Measurements from ENCODE around the gene DGUOK.
"Not testable (repeated sequence)": the region's sequence is repeated elsewhere in the genome, so short reads cannot be mapped to it uniquely, and the experiment has no call there.

The DGUOK gene

DNA sequence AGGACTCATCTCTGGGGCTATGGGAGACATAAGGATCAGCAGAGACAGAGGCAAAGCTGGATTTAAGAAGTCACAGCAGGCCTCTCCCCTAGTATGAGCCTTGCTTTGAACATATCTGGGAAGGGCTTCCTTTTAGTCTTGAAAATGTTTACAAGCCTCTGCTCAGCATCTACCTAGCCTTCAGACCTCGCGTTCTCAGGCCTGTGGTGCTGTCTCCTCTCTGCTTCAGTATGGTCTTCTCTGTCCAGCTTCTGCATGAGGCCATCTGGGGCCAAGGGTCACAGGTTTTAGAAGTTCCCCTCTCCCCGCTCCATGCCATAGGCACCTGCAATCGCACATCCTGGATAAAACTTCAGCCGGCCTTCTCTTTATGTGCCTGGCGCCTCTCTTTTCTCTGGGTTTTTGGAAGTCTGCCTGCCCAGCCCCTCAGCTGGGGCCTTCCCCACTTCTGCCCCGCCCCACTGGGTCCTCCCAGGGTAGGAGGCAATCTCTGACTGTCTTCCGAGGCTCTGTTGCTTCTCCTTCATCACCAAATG lies 26.8 kb upstream of the DGUOK start:
- no peak for DNase-seq

DNA sequence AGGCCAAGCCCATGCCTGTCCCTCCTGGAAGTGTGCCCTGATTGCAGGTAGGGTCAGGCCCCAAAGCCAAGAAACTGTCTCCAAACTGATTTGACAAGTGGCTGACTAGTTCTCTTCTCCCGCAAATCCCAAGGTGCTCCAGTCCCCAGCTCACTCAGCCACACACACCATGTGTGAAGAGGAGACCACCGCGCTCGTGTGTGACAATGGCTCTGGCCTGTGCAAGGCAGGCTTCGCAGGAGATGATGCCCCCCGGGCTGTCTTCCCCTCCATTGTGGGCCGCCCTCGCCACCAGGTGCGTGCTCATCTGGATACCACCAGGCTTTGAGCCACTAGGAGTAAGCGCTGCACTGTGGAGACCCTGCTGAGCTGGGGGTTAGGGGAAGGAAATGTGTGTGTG lies 25.5 kb upstream of the DGUOK start:
- no peak for DNase-seq

DNA sequence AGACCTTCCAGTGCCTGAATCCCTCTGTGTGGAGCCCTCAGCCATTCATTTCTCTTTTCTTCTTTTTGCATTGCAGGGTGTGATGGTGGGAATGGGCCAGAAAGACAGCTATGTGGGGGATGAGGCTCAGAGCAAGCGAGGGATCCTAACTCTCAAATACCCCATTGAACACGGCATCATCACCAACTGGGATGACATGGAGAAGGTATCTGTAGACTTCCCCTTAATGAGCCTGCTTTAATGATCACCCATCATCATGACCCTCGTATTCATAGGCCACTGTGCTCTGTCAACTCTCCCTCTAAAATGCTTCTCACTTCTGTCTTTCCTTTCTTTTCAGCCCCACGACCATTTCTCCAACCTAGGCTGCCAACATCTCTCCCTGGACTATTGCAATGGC lies 24.4 kb upstream of the DGUOK start:
- no peak for DNase-seq

- DNase-seq, result no peak
Measured at GRCh38 chr2:73903313-73903712, 23.4 kb upstream of the DGUOK start.

GRCh38 chr2:73903949-73904613 lies 22.6 kb upstream of the DGUOK start:
- DNase-seq, result not testable (repeated sequence)

GRCh38 chr2:73904952-73905351 lies 21.7 kb upstream of the DGUOK start:
- DNase-seq, result no peak

GRCh38 chr2:73906847-73907505 lies 19.7 kb upstream of the DGUOK start:
- DNase-seq, result no peak

GRCh38 chr2:73907840-73908452 lies 18.7 kb upstream of the DGUOK start:
- DNase-seq, result peak in 1 of 58 donors; percentile 2

GRCh38 chr2:73908689-73909652 lies 17.7 kb upstream of the DGUOK start:
- DNase-seq, result no peak

DNA sequence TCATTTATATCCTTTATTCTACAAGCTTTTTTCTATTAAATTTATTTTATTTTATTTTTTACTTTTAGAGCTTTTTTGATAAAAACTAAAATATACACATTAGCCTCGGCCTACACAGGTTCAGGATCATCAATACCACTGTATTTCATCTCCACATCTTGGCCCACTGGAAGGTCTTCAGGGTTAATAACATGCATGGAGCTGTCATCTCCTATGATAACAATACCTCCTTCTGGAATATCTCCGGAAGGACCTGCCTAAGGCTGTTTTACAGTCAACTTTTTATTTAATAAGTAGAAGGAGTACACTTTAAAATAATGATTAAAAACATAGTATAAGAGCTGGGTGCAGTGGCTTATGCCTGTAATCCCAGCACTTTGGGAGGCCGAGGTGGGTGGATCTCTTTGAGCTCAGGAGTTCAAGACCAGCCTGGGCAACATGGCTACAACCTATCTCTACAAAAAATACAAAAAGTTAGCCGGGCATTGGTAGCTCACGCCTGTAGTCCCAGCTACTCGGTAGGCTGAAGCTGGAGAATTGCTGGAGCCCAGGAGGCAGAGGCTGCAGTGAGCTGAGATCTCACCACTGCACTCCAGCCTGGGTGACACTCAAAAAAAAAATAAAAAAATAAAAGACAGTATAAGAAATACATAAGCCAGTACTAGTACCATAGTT lies 15.7 kb upstream of the DGUOK start:
- DNase-seq, result no peak

DNA sequence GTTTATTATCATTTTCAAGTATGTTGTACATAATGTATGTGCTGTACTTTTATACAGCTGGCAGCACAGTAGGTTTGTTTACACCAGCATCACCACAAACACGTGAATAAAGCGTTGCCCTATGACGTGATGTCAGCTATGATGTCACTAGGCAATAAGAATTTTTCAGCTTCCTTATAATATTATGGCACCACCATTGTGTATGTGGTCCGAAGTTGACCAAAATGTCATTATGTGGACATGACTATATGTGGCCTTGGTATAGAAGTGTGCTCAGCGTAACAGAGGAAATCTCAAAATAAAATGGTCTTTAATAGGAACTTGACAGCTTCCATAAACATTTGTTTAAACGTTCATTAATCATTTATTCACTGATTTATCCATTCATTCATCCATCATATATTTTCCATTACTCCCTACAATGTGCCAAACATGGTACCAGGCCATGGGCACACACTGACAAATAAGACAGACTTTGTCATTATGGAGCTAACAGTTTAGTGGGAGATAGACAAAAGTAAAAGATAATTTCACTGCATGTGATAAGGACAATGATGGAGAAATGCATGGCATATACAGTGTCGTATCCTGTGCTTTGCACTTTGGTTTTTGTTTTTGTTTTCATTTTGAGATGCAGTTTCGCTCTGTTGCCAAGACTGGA lies 15.0 kb upstream of the DGUOK start:
- no peak for DNase-seq

DNA sequence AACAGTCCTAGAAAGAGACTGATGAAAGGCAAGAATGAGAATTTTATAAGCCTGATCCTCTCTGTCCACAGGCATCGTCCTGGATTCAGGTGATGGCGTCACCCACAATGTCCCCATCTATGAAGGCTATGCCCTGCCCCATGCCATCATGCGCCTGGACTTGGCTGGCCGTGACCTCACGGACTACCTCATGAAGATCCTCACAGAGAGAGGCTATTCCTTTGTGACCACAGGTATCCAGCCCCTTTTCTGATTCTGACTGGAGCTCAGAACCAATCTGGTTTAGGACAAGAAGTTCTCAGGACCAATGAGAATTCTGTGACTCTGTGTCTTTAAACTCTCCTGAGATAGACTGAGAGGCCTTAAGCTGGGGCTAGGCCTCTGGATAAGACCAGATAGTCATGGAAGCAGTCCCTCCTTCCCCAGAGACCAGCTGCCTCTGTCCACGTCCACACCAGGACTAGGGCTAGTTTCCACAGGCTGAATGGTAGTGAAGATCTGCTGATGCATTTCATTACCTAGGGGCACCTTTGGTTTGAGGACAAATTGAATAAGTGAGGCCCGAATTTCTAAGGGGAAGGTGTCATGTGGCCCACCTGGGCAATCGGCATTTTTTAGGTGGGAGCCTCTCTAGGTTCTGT lies 13.1 kb upstream of the DGUOK start:
- no peak for DNase-seq

DNA sequence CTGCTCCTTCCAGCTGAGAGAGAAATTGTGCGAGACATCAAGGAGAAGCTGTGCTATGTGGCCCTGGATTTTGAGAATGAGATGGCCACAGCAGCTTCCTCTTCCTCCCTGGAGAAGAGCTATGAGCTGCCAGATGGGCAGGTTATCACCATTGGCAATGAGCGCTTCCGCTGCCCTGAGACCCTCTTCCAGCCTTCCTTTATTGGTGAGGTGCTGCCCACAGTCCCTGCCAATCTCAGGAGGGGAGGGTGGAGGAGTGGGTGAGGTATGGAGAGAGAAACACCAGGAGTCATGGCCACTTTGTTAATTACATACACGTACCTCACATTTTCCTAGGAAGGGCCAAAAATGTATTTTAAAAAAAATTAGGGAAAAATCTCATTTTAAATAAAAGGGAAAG lies 12.0 kb upstream of the DGUOK start:
- DNase-seq, result no peak

DNA sequence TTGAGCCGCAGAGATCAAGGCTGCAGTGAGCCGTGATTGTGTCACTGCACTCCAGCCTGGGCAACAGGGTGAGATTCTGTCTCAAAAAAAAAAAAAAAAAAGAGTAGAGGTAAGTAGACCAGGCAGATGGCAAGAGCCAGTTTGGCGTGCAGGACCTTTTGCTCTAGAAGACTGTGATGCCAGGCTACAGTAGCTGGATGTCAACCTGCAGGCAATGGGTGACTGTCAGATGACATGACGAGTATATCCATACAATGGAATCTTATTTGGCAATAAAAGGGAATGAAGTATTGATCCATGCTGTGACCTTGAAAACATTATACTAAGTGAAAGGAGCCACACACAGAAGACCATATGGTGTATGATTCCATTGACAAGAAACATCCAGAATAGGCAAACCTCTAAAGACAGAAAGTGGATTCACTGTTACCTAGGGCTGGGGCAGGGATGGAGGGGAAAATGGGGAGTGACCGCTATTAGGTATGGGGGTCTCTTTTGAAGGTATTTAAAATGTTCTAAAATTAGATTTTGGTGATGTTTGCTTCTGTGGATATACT lies 11.2 kb upstream of the DGUOK start:
- DNase-seq, result no peak

GRCh38 chr2:73916666-73917065 lies 10.0 kb upstream of the DGUOK start:
- no peak for DNase-seq

- DNase-seq, result no peak
Measured at GRCh38 chr2:73917296-73917695, 9.4 kb upstream of the DGUOK start.

DNA sequence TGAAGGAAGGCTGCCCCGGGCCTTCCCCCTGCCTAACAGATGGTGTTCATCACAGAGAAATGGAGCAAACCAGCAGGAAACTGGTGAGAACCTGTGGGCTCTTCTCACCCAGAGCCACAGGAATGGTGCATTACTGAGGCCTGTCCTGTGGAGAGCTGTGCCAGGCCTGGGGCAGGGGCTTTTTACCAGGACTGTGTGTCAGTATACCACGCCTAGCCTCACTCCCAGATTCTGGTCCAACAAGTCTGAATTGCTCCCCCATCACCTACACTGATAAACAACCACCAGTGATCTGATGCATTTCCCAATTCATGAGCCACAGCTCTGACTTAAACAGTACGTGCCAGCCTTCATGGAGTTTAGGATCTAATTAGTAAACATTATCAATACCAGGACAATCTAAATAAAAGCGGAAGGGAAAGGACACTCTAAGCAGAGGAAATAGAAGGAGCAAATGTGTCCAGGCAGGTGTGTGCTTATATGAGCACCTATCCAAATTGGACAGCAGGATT lies 8.9 kb upstream of the DGUOK start:
- DNase-seq, result no peak

DNA sequence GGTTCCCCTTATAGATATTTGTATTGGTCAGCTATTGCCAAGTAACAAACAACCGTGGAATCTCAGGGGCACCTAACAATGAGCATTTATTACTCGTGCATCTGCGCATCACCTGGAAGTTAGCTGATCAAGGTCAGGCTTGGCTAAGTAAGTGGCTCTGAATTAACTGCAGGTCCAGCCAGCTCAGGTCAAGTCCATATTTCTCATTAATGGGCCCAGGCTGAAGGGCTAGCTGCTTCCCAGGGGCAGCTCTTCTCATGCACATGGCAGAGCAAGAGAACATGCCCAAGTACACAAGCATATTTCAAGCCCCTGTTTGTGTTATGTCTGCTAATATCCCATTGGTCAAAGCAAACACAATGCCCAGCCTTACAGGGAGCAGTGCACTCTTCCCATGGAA lies 7.8 kb upstream of the DGUOK start:
- no peak for DNase-seq

DNA sequence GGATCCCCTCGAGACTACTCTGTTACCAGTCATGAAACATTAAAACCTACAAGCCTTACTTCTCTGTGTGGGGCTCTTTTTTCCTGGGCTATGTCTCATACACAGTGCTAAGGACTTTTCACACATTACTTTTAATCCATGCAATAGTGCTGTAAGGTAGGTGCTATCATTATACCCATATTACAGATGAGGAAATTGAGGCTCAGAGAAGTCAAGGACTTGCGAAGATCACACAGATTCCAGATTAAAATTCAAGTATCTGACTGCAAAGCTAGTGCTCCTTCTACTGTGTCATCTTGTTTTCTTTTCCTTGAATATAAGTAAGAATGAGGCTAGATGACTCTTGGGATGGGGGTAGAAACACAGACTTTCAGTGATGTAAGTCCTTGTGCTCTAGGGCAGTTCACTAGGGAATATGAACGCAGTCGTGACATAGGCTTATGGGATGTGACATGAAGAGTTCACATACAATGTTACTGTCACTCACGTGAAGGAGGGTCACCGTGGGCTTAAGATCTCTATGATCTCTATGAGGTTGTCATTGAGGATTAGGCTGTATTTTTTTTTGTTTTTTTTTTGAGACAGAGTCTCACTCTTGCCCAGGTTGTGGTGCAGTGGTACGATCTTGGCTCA lies 7.0 kb upstream of the DGUOK start:
- DNase-seq, result no peak
